Measurements from ENCODE around the gene SLC16A7.

DNA sequence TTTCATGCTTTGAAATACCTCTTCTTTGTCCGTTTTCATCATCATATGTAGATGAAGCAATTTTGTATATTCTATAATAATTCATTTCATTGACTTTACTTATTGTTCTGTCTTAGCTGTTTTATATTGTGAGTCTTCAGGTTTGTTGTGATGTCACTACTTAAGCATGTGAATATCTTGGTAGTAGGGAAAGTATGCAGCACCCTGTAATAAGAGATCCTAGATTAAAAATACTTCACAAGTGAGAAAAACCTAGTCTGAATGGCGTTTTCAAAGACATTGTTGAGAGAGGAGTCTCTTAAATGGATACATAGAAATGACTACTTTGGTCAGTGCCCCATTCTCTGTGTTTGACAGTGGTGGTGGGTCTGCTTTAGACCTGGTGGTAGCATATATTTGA lies 61.4 kb downstream of the SLC16A7 start:
- TF ChIP-seq POLR2A (IDR thresholded peaks at IDR 0.05; ENCODE audit: low read length) (no peak), GATA1 (IDR thresholded peaks at IDR 0.05; ENCODE audit: low read depth, low read length) (no peak)

All from erythroblast (primary cell).